Smooth muscle cell (in vitro differentiated cells): ENCODE measurements around the gene TTL. TPM values are rescaled to one million over a fixed set of nuclear protein-coding genes. Genes with fewer than 3 reads are reported as not detected.

Source experiments
- DNase-seq: peaks from one replicate; lab custom pipeline; 2025; ENCODE audit not compliant: unreplicated experiment; lab: John Stamatoyannopoulos, UW
- H2AFZ ChIP-seq: fragments of 200-600 bp; sonication (generic); 2 replicates; pipeline ENCODE4 v1.6.0; 2016; ENCODE audit warnings: antibody characterized with exemption, low read depth, mild to moderate bottlenecking
- H3F3A ChIP-seq: fragments of 200-600 bp; sonication (generic); 2 replicates; pipeline ENCODE4 v1.6.0; 2017; ENCODE audit warnings: antibody characterized with exemption, low read depth
- H3K27ac ChIP-seq: fragments of 200-600 bp; sonication (generic); 2 replicates; pipeline ENCODE4 v1.5.1; 2016; ENCODE audit warnings: low read depth, mild to moderate bottlenecking
- H3K27me3 ChIP-seq: fragments of 200-600 bp; sonication (generic); 2 replicates; pipeline ENCODE4 v1.6.1; 2016; ENCODE audit warnings: low read depth, mild to moderate bottlenecking
- H3K36me3 ChIP-seq: fragments of 200-600 bp; sonication (generic); 2 replicates; pipeline ENCODE4 v1.5.1; 2016; ENCODE audit warnings: low read depth
- H3K4me1 ChIP-seq: fragments of 200-600 bp; sonication (generic); 2 replicates; pipeline ENCODE4 v1.5.1; 2016; ENCODE audit warnings: low read depth
- H3K4me2 ChIP-seq: fragments of 200-600 bp; sonication (generic); 2 replicates; pipeline ENCODE4 v1.6.0; 2016; ENCODE audit warnings: mild to moderate bottlenecking
- H3K4me3 ChIP-seq: fragments of 200-600 bp; sonication (generic); 2 replicates; pipeline ENCODE4 v1.5.1; 2016; ENCODE audit warnings: mild to moderate bottlenecking
- H3K79me2 ChIP-seq: fragments of 200-600 bp; sonication (generic); 2 replicates; pipeline ENCODE4 v1.6.0; 2016; ENCODE audit warnings: low read depth, mild to moderate bottlenecking
- H3K9ac ChIP-seq: fragments of 200-600 bp; sonication (generic); 2 replicates; pipeline ENCODE4 v1.6.0; 2016; ENCODE audit warnings: low read depth
- H3K9me3 ChIP-seq: fragments of 200-600 bp; sonication (generic); replicated peaks from 2 replicates; pipeline ENCODE4 v1.5.1; 2016; ENCODE audit warnings: low read depth
- H4K20me1 ChIP-seq: fragments of 200-600 bp; sonication (generic); 2 replicates; pipeline ENCODE4 v1.6.0; 2016; ENCODE audit warnings: low read depth
- CTCF ChIP-seq: fragments of 200-600 bp; sonication (generic); IDR thresholded peaks from 2 replicates; pipeline ENCODE4 v1.5.1; 2017; ENCODE audit warnings: borderline replicate concordance, mild to moderate bottlenecking, antibody characterized with exemption; ENCODE audit not compliant: insufficient read depth, poor library complexity, severe bottlenecking
- WGBS: methylation state at CpG from one replicate; pipeline ENCODE4 v1.1.7; 2016; ENCODE audit warnings: low lambda C conversion rate; 5-methylcytosine and 5-hydroxymethylcytosine counted together
- polyA plus RNA-seq: library from polyadenylated mRNA; unstranded; fragments of >200 nt; fragmentation: Nextera tagmentation; extraction: Ambion mirVana; gene quantifications from 2 replicates; pipeline ENCODE4 v1.2.1, GENCODE V29; 2016
- total RNA-seq: library from RNA; depleted of rRNA; stranded (reverse); fragments of >200 nt; gene quantifications from 2 replicates; pipeline ENCODE4 v1.2.3, GENCODE V29; 2014

TTL gene
- total and polyA plus RNA-seq, 2 experiments from 2014 or later: 33.2 to 36.7 TPM

GRCh38 chr2:112583497-112584133, 101.7 kb downstream of the TTL start:
- Histone ChIP-seq H3K9me3 (no peaks in the 10 kb centered on the region), H3K4me1 (peaks cover 9% of the 10 kb centered on the region), H3F3A (peaks cover 14% of the 10 kb centered on the region), H3K4me3 (peak overlapping the region; percentile 75), H3K4me2 (peak overlapping the region; percentile 95), H3K27me3 (no peaks in the 10 kb centered on the region), H3K9ac (peak overlapping the region; percentile 91), H3K79me2 (no peaks in the 10 kb centered on the region), H2AFZ (peak overlapping the region; percentile 96), H3K36me3 (no peaks in the 10 kb centered on the region), H4K20me1 (no peaks in the 10 kb centered on the region), H3K27ac (peak overlapping the region; percentile 93)
- DNase-seq: no peak
- no peak for TF ChIP-seq CTCF
- WGBS: 46% methylated on average over 19 of the region's 19 CpGs

GRCh38 chr2:112584134-112584890, 102.4 kb downstream of the TTL start, which contains the start of gene CHCHD5:
CHCHD5 (plus strand) TSS chr2:112584609; CDS start chr2:112584648, 39 bp downstream.
- Histone ChIP-seq H3K36me3 (no peaks in the 10 kb centered on the region), H3K9ac (peak within 1 kb of the TSS; percentile 91), H3K27ac (peak within 1 kb of the TSS; percentile 93), H3K27me3 (no peaks in the 10 kb centered on the region), H3K79me2 (no peaks in the 10 kb centered on the region), H3K9me3 (no peaks in the 10 kb centered on the region), H3K4me3 (peak within 1 kb of the TSS; percentile 75), H4K20me1 (no peaks in the 10 kb centered on the region), H3F3A (peaks cover 14% of the 10 kb centered on the region), H2AFZ (peak within 1 kb of the TSS; percentile 96), H3K4me1 (peaks cover 9% of the 10 kb centered on the region), H3K4me2 (peak within 1 kb of the TSS; percentile 95)
- WGBS: 2% methylated on average over 51 of the region's 54 CpGs
- peak; percentile 71 for DNase-seq
- peak; percentile 22 for TF ChIP-seq CTCF

DNA sequence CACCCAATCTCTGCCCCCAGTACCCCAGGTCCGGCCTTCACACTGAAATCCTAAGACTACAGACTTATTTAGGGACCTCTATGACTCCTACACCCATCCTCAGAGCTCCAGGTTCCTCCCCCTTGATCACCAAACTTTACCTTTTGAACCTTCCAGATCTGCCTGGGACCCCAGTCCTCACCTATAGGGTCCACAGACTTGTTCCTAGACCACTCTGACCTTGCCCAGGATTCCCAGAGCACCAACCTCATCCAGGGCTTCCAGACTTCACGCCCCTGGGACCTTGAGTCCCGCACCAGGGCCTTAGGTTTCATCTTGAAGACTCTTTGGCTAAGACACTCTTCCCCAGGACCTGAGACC, 102.9 kb downstream of the TTL start:
- no peaks in the 10 kb centered on the region for H3K27me3 ChIP-seq
- peak overlapping the region; percentile 91 for H3K9ac ChIP-seq
- H3K79me2 ChIP-seq: no peaks in the 10 kb centered on the region
- no peaks in the 10 kb centered on the region for H4K20me1 ChIP-seq
- 72% methylated on average over 3 of the region's 3 CpGs for WGBS
- no peak for DNase-seq
- peak overlapping the region; percentile 95 for H3K4me2 ChIP-seq
- H3K9me3 ChIP-seq: no peaks in the 10 kb centered on the region
- peak overlapping the region; percentile 75 for H3K4me3 ChIP-seq
- no peak for TF ChIP-seq CTCF
- H3K4me1 ChIP-seq: peaks cover 9% of the 10 kb centered on the region
- H3F3A ChIP-seq: peaks cover 14% of the 10 kb centered on the region
- H2AFZ ChIP-seq: peak overlapping the region; percentile 96
- H3K27ac ChIP-seq: peak overlapping the region; percentile 93
- H3K36me3 ChIP-seq: no peaks in the 10 kb centered on the region
